HG02678 (cell line): ENCODE data around the gene TMPRSS11F.
"Not testable (repeated sequence)": the region's sequence is repeated elsewhere in the genome, so short reads cannot be mapped to it uniquely, and the experiment has no call there.

ENCODE experiments used
- ATAC-seq: cut with Tn5 transposase; IDR thresholded peaks from one replicate; pipeline ENCODE4 v1.9.1; 2021; ENCODE audit warnings: mild to moderate bottlenecking, moderate library complexity; ENCODE audit not compliant: unreplicated experiment

TMPRSS11F gene

GRCh38 chr4:68129793-68130192 lies at the start of gene TMPRSS11F:
TMPRSS11F (minus strand) TSS chr4:68129869; CDS start chr4:68129820, 49 bp downstream.
- ATAC-seq: no peak

GRCh38 chr4:68176904-68177303 lies 47.2 kb upstream of the TMPRSS11F start:
- no peak for ATAC-seq

- no peak for ATAC-seq
These were observed 46.8 kb upstream of the TMPRSS11F start for GRCh38 chr4:68176500-68176899.

- peak; percentile 74 for ATAC-seq
These were observed 46.0 kb upstream of the TMPRSS11F start for GRCh38 chr4:68175562-68176155.

DNA sequence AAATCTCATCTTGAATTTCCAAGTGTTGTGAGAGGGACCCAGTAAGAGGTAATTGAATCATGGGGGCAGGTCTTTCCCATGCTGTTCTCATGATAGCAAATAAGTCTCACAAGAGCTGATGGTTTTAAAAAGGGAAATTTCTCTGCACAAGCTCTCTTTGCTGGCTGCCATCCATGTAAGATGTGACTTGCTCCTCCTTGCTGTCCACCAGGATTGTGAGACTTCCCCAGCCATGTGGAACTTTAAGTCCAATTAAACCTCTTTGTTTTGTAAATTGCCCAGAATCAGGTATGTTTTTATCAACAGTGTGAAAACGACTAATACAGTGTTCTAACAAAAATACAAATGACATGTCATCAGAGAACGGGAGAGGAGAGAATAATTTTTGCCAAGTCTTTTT lies 44.7 kb upstream of the TMPRSS11F start:
- ATAC-seq: not testable (repeated sequence)

DNA sequence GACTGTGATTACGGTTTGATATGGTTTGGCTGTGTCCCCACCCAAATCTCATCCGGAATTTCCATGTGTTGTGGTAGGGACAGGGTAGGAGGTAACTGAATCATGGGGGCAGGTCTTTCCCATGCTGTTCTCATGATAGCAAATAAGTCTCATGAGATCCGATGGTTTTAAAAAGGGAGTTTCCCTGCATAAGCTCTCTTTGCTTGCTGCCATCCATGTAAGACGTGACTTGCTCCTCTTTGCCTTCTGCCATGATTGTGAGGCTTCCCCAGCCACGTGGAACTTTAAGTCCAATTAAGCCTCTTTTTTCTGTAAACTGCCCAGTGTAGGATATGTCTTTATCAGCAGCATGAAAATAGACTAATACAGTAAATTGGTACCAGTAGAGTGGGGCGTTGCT lies 42.5 kb upstream of the TMPRSS11F start:
- ATAC-seq: not testable (repeated sequence)

DNA sequence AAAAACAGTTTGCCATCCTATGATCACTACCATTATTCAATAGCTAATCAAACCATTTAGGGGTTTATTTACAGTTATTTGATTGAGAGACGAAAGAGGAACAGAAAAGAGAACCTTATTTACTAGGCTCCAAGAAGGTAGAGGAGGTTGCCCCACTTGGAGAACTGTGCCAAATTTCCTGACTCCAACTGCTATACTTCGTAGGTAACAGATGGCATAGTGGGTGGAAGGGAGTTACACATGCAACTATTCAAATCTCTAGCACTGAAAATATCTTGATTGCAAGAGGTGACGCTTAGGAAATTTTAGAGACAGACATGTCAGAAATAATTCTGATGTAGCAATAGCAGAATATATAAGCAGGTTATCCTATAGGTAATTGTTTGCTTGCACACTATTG lies 38.0 kb upstream of the TMPRSS11F start:
- ATAC-seq: no peak

DNA sequence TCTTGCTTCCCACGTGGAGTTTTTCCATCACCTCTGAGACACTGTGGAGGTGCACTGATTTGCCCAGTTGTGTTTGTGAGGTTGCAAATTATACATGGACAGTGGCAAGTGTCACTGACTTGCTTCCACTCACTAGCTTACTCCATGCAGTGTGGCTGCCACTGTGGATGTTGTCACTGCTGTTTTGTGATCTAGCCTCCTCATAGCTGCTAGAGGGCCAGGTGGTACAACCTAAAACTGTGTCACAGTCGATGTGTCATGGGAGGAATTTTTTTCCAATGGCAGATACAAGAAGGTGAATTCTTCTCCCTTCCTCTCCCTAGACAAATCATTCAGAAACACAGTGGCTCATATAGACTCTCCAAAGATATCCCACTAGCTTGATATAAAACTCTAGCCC lies 37.5 kb upstream of the TMPRSS11F start:
- ATAC-seq: no peak

DNA sequence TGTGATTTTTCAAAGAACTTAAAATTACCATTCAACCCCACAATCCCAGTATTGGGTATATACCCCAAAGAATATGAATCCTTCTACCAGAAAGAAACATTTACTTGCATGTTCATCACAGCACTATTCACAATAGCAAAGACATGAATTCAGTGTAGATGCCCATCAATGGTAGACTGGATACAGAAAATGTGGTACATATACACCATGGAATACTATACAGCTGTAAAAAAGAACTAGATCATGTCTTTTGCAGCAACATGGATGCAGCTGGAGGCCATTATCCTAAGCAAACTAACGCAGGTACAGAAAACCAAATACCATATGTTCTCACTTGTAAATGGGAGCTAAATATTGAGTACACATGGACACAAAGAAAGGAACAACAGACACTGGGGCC lies 34.1 kb upstream of the TMPRSS11F start:
- no peak for ATAC-seq

- ATAC-seq: no peak
These were observed 32.5 kb upstream of the TMPRSS11F start for GRCh38 chr4:68162196-68162595.

DNA sequence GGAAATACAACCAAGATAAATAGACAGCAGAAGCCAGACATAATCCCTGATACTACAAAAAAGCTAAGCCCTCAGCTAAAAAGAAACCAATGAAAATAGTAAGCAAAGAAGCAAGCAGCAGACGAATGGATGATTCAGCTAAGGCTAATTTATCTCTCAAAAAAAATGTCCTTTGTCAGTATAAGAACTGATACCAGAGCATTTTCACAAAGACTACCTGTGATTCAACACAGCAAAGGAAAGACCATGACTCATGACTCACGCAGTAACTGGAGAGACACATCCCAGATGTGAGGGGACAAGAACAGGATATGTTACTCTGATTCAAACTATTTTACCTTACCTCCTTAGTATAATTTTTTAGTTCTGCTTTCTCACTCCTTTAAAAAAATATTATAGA lies 22.7 kb upstream of the TMPRSS11F start:
- ATAC-seq: no peak

DNA sequence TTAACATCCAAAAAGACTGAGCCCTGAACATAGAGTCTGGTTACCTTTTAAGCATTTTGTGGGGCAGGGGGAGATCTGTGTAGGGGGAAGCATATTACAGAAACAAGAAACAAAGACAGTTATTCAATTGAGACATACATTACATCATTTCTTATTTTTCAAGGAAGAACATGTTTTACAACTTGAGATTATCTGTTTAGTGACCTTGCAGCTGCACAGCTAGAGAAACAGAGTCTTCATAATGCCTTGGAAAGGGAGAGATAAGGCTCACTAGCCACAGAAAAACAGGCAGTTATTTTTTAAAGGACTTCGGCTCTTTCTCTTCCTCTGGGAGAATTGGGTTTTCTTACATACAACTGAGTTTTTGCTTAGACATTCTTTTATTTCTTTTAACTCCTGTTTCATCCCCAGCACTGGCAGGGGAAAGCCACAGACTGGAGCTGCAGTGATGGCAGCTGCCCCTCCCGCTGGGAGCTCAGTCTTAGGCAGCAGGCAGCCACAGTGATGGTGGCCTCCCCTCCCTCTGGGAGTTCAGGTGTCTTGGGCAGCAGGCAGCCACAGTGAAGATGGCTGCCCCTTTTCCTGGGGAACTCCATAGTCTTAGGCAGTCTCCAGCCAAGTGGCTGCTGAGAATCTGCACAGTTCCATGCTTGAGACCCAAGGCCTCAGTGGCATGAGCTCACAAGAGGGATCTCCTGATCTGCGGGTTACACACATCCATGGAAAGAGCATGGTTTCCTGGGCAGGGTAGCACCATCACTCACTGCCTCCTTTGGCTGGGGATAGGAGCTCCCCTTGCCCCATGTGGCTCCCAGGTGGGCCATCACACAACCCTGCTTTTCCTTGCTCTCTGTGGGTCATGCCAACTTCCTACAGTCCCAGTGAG lies 19.4 kb upstream of the TMPRSS11F start:
- no peak for ATAC-seq

GRCh38 chr4:68147079-68147478 lies 17.4 kb upstream of the TMPRSS11F start:
- no peak for ATAC-seq

GRCh38 chr4:68145261-68145660 lies 15.6 kb upstream of the TMPRSS11F start:
- no peak for ATAC-seq

DNA sequence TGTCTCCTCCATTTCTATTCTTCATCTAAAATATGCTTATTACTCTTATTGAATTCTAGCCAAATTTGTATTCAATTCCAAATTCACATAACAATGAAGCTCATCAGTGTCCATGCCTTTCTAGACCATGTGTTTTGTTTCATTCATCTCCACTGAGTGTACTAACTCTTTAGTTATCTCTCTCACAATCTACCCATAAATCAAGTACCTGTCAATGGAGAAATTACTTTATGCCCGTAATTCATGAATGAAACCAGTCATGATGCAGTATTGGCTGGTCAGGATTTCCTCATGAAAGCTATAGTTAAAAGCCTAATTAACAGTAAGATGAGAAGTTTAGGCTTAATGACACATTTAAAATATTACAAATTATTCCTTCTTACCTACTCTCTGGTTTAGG lies 12.2 kb upstream of the TMPRSS11F start:
- ATAC-seq: no peak

GRCh38 chr4:68132342-68132741 lies 2.7 kb upstream of the TMPRSS11F start:
- ATAC-seq: no peak

DNA sequence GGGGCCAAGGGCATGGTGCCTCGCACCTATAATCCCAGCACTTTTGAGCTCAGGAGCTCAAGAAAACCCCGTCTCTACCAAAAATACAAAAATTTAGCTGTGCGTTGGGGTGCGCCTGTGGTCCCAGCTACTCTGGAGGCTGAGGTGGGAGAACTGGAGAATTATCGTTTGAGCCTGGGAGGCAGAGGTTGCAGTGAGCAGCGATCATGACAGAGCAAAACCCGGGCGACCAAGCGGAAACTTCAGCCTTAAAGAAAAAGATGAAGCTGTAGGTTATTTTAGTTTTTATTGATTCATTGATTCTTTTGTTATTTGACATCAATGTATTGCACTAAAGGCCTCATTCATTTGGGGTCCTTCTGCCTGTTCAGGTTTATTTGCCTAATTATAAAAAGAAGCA lies 5.4 kb downstream of the TMPRSS11F start:
- ATAC-seq: no peak

DNA sequence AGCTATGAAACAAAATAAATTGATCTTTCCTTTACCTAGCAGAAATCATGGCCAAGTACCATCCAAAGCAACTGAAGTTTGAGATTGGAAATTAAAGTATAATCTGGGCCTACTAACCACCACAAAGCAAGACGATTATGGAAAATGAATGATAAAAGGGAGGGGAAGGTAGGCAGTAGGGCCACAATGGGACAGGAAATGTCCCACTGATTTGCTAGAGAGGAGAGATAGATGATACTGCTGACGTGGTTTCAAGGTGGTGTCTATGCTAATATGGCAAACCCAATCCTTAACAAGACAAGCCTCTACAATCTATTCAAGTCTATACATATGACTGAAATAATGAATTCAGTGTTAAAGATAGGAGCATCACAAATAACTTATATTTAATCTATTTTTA lies 6.1 kb downstream of the TMPRSS11F start:
- no peak for ATAC-seq

GRCh38 chr4:68119921-68120320 lies 9.7 kb downstream of the TMPRSS11F start:
- ATAC-seq: no peak

DNA sequence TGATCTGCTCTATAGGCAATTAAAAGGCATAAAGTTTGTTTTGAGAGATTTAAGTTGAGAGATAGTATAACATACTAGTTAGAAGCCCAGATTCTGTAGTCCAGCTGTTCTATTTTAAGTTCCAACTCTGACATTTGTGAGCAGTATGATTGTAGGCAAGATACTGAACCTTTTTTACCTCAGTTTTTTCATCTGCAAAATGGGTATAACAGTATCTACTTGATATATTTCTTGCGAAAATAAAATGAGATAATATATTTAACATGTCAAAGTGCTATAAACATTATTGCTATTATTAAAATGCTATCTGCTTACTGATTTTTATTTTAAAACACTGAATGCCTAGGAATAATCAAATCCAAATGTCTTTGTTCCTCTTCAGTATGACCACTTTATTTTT lies 19.2 kb downstream of the TMPRSS11F start:
- no peak for ATAC-seq

DNA sequence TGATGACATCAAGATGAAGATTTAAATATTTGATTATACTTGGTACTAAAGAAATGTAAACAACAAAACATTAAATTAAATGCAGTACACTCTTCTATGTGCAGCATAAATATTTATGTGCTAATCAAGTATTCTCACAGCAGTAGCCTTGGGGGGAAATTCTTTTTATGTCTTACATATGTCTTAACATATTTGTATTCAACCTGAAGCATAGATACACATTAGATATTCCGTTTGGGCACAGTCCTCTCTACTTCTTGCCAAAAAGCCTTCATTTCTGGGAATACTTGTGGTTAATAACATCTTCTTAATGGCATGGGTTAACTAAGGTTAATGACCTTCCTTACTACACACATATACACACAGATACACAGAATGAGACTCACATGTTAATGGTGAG lies 19.8 kb downstream of the TMPRSS11F start:
- no peak for ATAC-seq

- no peak for ATAC-seq
These were observed 46.9 kb downstream of the TMPRSS11F start for GRCh38 chr4:68082758-68083157.
